NCI-H1105 treated with DMSO at 0.1 percent for 48 hours (cell line): ENCODE data around the gene RAB3B.
A peak's percentile ranks its signal among the peaks of the same experiment; 100 is the strongest.
"Not testable (repeated sequence)": the region's sequence is repeated elsewhere in the genome, so short reads cannot be mapped to it uniquely, and the experiment has no call there.

Experiments used
- DNase-seq: peaks from one replicate; lab custom pipeline; 2025; lab: John Stamatoyannopoulos, UW

The RAB3B gene

DNA sequence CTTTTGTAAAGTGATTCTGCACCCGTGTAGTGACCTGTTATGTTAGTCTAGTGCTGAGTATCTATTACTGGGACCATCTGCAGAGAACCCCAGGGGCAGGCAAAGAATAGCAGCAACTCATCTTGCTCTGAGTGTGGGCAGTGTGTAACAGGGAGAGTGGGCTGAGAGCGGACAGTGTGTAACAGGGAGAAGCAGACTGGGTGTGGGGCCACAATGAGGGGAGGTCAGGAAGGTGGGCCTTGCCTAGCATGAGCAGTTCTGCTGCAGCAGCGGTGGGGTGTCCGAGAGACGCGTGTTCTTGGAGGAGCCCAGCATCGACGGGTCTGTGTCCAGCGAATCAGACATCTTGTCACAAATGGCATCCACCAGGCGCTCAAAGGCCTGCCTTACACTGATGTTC lies 70.8 kb downstream of the RAB3B start:
- DNase-seq, result no peak

DNA sequence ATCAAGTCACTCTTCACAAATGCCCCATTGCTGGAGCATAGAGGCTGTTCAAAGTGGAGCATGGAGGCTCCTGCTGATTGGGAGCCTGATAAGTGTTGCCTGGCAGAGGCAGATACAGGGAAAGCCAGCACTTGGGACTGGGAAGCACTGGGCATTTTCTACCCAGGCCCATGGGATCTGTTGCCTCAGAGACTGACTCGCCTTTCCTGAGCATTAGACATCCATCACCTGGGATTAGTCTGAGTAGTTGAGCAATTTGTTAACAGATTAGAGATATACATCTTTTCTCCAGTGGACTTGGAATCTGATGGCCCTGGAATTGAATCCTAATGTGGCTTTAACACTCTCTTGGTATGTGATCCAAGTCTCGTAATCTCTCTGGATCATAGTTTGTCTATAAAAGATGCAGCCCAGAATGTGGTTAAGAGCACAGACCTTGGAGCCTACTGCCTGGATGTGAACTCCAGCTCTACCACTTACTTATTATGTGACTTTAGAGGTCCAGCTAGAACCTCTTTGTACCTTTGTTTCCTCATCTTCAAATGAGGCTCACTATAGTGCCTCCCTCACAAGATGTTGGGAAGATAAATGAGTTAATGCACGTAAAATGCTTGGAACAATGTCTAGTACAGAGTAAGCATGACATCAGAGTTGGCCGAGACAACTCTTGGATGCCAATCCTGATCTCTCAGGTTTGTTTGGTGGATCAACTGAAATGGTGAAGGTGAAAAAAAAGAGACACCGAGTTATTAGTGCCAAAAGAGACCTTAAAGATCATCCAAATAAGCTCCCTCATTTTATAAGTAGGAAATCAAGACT lies 73.7 kb downstream of the RAB3B start:
- no peak for DNase-seq

DNA sequence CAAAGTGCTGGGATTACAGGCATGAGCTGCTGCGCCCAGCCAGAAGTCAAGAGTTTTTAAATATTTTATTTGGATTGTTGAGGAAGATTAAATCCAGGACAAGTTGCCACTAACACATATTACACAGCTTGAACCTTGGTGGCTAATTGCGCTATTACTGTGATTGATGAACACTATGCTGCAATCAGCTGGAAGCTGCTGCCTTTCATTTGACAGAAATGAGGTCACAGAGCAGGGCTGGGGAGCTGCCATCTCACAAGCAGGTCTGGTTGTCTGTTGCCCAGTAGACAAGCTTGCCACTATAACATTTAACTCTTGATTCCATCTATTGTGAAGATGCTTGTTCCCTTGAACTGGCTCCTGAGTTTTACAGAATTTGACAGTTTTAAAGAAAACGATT lies 74.5 kb downstream of the RAB3B start:
- DNase-seq, result no peak

DNA sequence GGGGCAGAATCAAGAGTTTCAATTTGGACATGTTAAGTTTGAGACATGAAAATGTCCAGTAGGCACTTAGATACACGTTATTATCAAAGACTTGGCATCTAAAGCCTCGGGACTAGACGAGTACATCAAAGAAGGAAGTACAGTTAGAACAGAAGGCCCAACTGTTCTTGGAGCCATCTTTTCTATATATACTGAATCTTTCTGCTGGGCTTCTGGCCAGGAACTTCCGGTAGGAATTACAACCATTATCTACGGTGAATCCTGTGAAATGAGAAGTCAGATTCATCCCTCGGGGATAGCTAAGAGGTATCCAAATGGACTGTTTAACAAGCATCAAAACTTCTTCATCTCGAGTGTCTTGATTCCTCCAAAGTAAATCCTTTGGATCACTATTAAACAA lies 77.6 kb downstream of the RAB3B start:
- DNase-seq, result no peak

DNA sequence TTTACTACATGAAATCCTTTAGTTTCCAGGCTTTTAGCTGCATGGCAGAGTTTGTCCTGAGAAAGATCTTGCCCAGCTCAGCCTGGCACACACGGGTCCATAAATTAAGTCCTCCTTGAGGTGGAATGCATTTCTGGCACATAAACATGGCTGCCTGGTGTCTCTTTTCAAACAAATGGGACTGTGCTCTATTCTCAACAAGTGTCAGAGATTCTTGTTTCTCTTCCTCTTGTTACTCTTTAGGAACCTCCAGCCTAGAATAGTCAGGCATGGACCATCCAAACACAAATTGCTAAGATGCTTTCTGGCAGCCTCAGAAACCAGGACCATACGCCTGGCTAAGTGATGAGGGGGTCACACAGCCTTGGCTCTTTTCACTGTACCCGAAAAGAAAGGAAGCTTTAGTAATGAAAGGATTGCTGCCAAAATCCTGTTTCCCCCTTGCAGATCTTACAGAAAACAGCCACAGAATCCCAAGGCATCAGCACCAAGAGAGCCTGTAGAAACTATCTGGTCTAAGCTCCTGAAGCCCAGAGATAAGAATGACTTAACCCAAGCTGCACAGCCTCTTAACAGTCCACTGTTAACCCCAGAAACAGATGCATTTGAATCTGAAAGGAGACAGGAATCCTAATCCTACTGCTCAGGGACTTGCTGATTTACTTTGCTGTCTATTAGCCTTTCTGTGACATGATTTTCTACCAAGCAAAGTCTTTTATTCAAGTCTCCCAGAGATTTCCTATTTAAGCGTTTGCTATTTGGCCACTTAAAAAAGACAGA lies 80.1 kb downstream of the RAB3B start:
- no peak for DNase-seq

DNA sequence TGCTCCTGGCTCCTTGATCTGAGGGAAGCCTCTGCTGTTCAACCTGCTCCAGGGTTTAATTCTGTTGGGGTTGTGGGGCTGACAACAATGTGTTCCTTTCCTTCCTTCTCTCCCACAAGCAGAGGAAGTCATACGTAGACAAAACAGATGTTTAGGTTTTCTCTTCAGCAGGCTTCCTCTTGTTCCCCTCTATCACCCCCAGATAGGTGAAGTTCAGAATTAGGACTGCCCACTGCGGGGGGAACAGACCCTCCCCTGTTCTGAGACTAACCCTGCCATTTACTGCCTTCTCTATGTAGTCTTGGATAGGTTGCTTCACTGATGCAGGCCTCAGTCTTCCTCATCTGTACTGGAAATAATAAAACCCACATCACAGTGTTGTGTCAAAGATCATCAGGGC lies 82.0 kb downstream of the RAB3B start:
- no peak for DNase-seq

DNA sequence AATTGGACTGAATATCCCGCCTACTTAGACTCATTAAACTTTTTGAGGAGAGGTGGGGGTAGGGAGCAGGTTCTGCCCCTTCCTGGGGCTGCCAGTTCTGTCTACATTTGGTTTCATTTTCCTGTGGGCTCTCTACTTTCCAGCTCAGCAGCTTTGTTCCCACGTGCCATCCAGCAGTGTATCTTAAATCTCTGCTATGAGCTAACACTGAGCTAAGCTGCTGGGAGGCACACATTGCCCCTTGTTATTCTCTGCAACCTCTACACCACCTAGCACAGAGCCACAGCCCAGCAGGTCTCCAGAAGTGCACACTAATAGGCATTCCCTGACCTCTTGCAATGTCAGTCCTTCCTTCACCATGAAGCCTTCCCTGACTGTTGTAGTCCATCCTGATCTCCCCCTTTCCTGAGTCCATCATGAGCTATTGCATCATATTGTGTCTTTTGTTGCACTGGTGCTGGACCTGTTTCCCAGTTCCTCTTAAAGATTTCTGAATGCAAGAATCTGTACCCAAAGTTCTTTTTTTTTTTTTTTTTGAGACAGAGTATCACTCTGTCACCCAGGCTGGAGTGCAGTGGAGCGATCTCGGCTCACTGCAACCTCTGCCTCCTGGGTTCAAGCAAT lies 83.3 kb downstream of the RAB3B start:
- DNase-seq, result no peak

DNA sequence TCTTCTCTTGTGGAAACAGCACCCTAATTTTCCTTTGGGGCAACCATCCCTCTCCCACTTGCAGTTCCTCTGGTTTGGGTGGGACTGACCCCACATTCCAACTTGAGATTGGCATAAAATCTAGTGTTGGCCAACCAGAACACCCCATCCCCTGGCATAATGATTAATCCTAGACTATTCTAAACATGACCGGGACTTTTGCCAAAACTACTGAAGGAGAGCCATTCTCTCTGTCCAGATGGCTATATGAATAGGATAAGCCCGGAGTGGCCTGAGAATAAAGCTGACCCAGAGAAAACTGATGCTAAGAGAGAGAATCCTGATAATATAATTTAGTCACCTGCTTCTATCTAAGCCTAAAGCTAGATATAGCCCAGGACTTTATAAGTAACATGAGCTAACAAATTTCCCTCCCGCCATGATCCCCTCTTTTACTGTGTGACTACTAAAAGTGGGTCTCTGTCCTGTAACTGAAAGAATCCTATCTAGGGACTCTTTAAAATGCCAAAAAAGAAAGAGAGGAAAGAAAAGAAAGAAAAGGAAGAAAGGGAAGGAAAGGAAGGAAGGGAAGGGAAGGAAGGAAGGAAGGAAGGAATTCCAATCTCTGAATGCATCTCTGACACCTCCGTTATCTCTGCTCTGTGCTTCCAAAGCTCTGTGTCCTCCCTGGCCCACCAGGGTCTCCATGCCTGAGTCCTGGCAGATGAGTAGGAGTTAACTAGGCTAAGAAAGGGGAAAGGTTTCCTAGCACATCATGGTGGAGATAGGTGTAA lies 84.0 kb downstream of the RAB3B start:
- no peak for DNase-seq

DNA sequence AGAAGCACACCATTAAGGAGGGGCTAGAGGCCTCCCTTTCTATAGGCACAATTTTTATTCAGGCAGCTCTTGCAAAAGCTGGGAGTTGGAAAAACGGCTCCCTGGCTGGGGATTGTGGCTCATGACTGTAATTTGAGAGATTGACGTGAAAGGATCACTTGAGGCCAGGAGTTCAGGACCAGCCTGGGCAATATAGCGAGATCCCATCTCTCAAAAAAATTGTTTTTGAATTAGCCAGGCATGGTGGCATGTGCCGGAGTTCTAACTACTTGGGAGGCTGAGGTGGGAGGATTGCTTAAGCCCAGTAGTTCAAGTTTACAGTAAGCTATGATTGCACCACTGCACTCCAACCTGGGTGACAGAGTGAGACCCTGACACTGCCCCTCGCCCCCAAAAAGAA lies 88.0 kb downstream of the RAB3B start:
- DNase-seq, result no peak

DNA sequence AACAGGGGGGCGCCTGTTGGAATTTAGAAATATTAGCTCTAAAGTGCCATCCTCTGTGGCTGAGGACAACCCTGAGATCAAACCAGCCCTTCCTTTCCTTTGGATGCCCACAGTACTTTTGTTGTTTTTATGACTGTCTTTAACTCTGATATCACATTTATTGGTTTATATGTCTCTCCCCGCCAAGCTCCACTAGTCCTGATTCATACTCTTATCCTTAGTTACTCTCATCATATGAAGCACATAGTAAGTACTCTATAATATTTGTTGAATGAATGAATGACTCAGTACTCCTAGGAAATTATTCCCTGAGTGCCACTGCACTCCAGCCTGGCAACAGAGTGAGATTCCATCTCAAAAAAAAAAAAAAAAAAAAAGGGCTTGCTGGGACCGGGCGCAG lies 89.3 kb downstream of the RAB3B start:
- no peak for DNase-seq

DNA sequence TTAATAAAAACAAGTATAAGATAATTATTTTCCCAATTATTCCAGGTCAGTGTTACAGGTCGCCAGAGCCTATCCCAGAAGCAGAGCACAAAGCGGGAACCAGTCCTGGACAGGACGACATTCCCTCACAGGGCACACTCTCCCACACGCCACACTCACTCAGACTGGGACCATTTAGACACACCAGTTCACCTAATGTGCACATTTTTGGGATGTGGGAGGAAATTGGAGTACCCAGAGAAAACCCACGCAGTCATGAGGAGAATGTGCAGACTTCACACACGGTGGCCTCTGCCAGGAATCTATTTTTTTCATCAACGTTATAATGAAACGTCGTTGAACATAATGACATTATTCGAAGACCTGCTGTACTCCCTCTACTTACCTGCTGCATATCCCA lies 91.5 kb downstream of the RAB3B start:
- DNase-seq, result no peak

DNA sequence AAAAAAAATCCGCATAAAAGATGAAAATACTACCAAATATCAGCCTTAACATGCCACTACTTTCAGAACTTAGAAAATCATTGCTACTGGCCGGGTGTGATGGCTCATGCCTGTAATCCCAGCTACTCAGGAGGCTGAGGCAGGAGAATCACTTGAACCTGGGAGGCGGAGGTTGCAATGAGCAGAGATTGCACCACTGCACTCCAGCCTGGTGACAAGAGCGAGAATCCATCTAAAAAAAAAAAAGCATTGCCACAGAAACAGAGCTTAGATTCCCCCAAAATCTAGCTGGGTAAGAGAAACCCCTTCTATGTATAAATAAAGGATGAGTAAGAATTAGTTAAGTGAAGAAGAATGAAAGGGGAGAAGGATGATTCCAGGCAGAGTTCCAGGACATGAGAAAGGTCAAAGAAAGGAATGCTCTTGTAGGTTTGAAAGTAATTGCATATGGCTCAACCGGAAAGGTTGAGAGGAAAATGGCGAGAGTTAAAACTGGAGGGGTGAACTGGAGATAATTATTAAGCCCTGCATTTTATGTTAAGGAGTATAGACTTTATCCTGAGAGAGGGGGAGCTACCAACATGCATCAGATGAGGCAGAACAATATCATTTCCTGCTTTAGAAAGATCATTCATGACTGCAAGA lies 92.3 kb downstream of the RAB3B start:
- DNase-seq, result no peak

DNA sequence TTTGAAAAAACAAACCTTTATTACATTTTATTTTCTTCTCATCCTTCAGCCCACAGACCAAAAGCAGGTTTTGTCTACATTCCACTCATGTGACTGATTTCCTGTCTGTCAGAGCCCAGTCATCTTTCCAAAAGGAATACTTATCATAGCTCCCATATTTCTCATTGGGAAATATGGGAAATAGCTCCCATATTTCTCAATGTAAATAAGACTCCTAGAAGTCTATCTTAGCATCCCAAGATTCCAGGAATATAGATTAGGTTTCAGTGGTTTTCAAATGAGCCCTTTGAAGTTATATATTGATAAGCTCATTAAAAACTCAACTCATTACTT lies 92.8 kb downstream of the RAB3B start:
- DNase-seq, result no peak

DNA sequence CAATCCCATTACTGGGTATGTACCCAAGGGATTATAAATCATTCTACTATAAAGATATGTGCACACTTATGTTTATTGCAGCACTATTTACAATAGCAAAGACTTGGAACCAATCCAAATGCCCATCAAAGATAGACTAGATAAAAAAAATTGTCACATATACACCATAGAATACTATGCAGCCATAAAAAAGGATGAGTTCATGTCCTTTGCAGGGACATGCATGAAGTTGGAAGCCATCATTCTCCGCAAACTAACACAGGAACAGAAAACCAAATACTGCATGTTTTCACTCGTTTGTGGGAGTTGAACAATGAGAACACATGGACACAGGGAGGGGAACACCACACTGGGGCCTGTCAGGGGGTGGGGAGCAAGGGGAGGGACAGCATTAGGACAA lies 95.8 kb downstream of the RAB3B start:
- DNase-seq, result not testable (repeated sequence)

DNA sequence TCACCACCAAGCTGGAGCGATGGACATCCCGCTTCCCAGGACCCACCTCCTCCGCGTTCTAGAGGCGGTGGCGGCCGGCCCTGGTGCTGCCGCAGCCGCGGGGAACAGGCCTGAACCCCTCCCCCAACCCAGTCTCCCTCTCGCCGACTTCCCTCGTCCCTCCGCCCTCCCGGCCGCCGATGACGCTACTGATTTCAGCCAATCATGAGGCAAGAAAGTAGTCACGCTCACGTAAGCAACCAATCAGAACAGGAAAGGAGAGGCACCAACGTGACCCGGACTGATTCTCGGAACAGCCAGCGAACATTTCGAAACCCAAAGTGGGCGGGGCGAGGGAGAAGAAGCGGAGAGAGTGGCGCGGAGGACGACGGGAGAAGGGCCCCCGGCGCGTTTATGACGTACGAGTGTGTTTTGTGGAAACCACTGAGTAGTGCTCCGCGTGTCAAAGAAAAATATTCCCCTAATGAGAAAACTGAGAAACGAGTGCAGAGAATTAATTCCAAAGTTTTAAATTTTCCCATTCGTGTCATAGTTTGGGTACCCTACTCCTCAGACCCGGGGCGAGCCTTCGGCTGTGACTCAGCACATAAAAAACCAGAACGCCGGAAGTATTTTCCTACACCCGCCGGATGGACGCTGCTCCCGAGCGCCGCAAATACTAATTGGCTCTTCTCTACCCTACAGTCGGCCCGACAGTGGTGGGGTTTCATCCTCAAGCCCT lies 111.7 kb downstream of the RAB3B start, which contains the start of gene NRDC:
Gene NRDC, minus strand, starts transcription at position 112 of the 721 bp plus-strand sequence. CDS start 112 bp downstream, outside the sequence.
- peak; percentile 100 for DNase-seq

DNA sequence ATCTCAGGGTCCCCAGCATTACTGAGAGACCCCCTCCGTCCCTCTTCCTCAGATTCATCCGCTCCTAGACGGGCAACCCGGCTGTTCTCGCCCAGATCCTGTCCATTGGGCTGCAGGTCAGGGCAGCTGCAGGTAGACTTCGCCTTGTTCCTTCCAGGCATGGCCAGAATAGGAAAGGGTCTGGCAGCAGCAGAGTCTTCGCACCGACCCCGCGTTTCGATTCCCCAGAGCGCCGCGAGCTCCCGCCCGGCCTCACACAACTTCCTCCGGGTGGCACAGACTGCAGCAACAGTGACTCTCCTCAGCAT lies 112.2 kb downstream of the RAB3B start:
- no peak for DNase-seq

DNA sequence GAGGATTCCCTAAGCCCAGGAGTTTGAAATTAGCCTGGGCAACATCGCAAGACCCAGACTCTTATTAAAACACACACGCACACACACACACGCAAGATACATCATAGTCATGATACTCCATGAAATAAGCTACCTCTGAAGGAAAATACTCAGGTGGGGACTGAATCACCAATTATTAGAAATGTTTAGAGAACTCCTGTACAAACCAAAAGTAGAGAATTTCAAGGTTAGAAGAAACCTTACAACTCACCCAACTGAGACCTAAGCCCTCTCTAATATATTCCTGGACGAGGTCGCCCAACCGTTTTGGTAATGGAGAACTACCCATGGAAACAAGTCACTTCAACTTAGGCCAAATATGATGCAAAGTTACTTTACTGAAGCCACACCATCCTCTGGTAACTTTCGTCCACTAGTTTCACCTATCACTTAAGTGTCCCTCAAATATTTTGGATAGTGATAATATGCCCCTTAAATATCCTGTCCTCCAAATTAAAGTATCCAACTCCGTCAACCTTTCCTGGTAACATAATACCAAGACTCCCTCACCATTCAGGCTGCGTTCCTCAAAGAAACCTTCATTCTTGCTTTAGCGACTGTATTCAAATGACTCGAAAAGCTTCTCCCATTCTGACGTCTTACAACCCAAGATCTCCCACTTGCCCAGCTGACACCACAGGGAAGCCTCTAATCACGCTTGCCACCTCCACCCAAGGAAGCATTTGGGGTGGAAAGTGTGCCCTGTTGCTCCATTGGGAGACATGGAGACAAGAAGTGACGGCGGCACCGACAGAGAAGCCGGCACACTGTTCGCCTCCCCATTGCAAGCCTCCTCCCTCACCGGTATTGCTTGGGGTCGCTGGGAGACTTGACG lies 112.8 kb downstream of the RAB3B start:
- no peak for DNase-seq

DNA sequence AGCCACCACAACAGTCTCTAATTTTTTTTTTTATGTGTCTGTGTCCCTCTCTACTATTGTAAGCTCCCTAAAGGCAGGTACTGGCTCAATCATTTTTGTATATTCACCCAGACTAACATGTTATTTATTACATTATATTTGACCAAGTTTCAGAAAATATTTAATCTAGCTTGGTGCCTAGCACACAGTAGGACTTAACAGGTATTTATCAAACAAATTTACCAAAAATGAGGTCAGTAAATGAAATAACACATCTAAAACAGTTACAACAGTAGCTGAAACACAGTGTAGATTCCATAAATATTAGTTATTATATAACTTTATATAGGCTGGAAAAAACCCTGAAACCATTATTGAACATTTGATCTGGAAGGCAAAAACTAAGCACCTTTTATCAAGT lies 114.7 kb downstream of the RAB3B start:
- no peak for DNase-seq

DNA sequence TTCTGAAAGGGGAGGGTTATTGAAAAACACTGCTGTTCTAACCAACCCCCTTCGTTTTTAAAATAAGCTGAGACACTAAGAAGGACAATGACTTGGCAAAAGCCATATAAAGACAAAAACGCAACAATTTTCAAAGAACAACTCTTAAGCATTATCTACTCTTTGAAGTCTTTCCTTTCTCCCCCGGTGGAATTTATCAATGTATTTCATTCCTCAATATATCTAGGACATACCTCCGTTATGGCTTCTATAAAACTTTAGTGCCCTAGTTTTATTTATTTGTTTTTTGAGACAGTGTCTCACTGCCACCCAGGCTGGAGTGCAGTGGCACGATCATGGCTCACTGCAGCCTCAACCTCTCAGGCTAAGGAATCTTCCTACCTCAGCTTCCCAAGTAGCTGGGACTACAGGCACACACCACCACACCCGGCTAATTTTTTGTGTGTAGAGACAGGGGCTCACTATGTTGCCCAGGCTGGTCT lies 115.2 kb downstream of the RAB3B start:
- no peak for DNase-seq

DNA sequence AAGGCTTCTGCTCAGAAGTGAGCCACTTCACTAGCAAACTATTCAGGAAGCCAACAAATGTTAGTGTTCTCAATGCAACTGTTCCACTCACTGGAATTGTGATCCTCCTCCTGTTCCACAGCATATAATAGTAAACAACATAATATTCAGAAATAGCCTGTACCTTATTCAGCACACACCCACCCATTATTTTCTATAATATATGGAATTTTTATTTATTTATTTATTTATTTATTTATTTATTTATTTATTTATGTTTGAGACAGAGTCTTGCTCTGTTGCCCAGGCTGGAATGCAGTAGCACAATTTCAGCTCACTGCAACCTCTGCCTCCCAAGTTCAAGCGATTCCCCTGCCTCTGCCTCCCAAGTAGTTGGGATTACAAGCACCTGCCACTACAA lies 117.2 kb downstream of the RAB3B start:
- not testable (repeated sequence) for DNase-seq
